ENCODE data around the gene GFOD2.

- no peak for TF ChIP-seq EP300 (IDR thresholded peaks at IDR 0.05)
- TF ChIP-seq, protein P1, sequence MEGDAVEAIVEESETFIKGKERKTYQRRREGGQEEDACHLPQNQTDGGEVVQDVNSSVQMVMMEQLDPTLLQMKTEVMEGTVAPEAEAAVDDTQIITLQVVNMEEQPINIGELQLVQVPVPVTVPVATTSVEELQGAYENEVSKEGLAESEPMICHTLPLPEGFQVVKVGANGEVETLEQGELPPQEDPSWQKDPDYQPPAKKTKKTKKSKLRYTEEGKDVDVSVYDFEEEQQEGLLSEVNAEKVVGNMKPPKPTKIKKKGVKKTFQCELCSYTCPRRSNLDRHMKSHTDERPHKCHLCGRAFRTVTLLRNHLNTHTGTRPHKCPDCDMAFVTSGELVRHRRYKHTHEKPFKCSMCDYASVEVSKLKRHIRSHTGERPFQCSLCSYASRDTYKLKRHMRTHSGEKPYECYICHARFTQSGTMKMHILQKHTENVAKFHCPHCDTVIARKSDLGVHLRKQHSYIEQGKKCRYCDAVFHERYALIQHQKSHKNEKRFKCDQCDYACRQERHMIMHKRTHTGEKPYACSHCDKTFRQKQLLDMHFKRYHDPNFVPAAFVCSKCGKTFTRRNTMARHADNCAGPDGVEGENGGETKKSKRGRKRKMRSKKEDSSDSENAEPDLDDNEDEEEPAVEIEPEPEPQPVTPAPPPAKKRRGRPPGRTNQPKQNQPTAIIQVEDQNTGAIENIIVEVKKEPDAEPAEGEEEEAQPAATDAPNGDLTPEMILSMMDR (IDR thresholded peaks at IDR 0.05): no peak
Observed at GRCh38 chr16:67653789-67654402, 65.2 kb downstream of the GFOD2 start.
